PC-9 (cell line): Measurements from ENCODE around the gene CHI3L1. TPM values are rescaled to one million over a fixed set of nuclear protein-coding genes. Genes with fewer than 3 reads are reported as not detected.

Source experiments
- BruUV-seq: library from RNA; stranded (reverse); fragments of 400-500 nt; replicated peaks from 2 replicates; lab custom pipeline; 2021; lab: Mats Ljungman, UMichigan
- CTCF ChIA-PET: fragments of 300-600 bp; sonication (Branson Sonifier 250); formaldehyde crosslinking; loops from one replicate; lab custom pipeline; 2022; ENCODE audit warnings: antibody characterized with exemption; lab: Charles Lee
- POLR2A ChIA-PET: fragments of 300-600 bp; sonication (Branson Sonifier 250); formaldehyde crosslinking; loops from one replicate; lab custom pipeline; 2022; ENCODE audit warnings: antibody characterized with exemption; ENCODE audit not compliant: unreplicated experiment; lab: Charles Lee
- DNase-seq, 2 experiments: peaks; one replicate each; pipeline versions ENCODE4 v3.0.0 to v3.0.0-alpha.2; 2015 to 2022; ENCODE audit warnings: mixed read lengths in 1 of 2
- H2AFZ ChIP-seq: fragments of 200-600 bp; sonication (generic); 2 replicates; pipeline ENCODE4 v1.8.1; 2017; ENCODE audit warnings: antibody characterized with exemption
- H3F3A ChIP-seq: fragments of 200-600 bp; sonication (generic); 2 replicates; pipeline ENCODE4 v1.8.1; 2017; ENCODE audit warnings: antibody characterized with exemption, mild to moderate bottlenecking, low read depth; ENCODE audit not compliant: insufficient read depth
- H3K27ac ChIP-seq: fragments of 200-600 bp; sonication (generic); 2 replicates; pipeline ENCODE4 v1.6.1; 2016; ENCODE audit warnings: mixed run types
- H3K27me3 ChIP-seq: fragments of 200-600 bp; sonication (generic); 2 replicates; pipeline ENCODE4 v1.6.1; 2016; ENCODE audit warnings: low read depth, mixed run types; ENCODE audit not compliant: insufficient read depth
- H3K36me3 ChIP-seq: fragments of 200-600 bp; sonication (generic); 2 replicates; pipeline ENCODE4 v1.6.1; 2016; ENCODE audit warnings: low read depth, mixed run types
- H3K4me1 ChIP-seq: fragments of 200-600 bp; sonication (generic); replicated peaks from 2 replicates; pipeline ENCODE4 v1.6.1; 2016; ENCODE audit warnings: mixed run types; ENCODE audit not compliant: insufficient read depth
- H3K4me2 ChIP-seq: fragments of 200-600 bp; sonication (generic); 2 replicates; pipeline ENCODE4 v1.6.1; 2017; ENCODE audit warnings: mixed run types
- H3K4me3 ChIP-seq: fragments of 200-600 bp; sonication (generic); 2 replicates; pipeline ENCODE4 v1.6.1; 2016; ENCODE audit warnings: mixed run types
- H3K79me2 ChIP-seq: fragments of 200-600 bp; sonication (generic); 2 replicates; pipeline ENCODE4 v1.6.1; 2017; ENCODE audit warnings: low read depth, mixed run types
- H3K9me2 ChIP-seq: fragments of 200-600 bp; sonication (generic); 2 replicates; pipeline ENCODE4 v1.8.1; 2017; ENCODE audit warnings: mild to moderate bottlenecking; ENCODE audit not compliant: insufficient read depth
- H3K9me3 ChIP-seq: fragments of 200-600 bp; sonication (generic); 2 replicates; pipeline ENCODE4 v1.8.1; 2016; ENCODE audit warnings: low read depth; ENCODE audit not compliant: insufficient read depth
- H4K20me1 ChIP-seq: fragments of 200-600 bp; sonication (generic); 2 replicates; pipeline ENCODE4 v1.8.1; 2017; ENCODE audit not compliant: insufficient read depth
- EZH2 ChIP-seq: fragments of 200-600 bp; sonication (generic); IDR thresholded peaks from 2 replicates; pipeline ENCODE4 v1.8.0; 2017; ENCODE audit warnings: antibody characterized with exemption, low read depth
- intact Hi-C: fragments of 100-400 bp; cut with micrococcal nuclease; formaldehyde crosslinking; loops from one replicate; pipeline ENCODE4 v1.10.0; 2022; ENCODE audit not compliant: unreplicated experiment
- total RNA-seq: library from RNA; stranded (reverse); gene quantifications from 2 replicates; pipeline ENCODE4 v1.2.3, GENCODE V29; 2021
- TF ChIP-seq, protein P1 (sequence below): fragments of 200-600 bp; sonication (generic); conservative IDR thresholded peaks from 2 replicates; pipeline ENCODE4 v1.6.1; 2017; ENCODE audit warnings: mixed run types, antibody characterized with exemption, mild to moderate bottlenecking, moderate library complexity

CHI3L1 gene
- total RNA-seq, 1 experiment from 2014 or later, result not detected

DNA sequence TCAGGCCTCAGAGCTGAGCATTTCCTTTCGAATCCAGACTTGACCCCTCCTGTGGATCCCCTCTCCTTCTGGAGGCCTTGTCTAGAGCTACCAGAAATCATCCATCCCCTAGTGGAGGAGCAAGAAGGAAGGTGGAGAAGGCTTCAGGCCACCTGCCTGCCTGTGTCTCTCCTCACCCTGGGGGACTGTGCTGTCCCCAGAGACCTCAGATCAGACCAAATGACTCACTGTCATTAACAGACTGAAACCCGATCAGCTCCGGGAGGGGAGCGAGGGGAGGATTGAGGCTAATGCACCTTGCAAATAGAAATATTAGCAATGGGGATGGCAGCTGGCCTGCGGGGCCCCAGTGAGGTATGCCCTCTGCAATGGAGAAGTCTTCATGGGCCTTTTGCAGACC is 12.9 kb downstream of the CHI3L1 start:
- TF ChIP-seq EZH2, result no peak
- TF ChIP-seq, protein P1, sequence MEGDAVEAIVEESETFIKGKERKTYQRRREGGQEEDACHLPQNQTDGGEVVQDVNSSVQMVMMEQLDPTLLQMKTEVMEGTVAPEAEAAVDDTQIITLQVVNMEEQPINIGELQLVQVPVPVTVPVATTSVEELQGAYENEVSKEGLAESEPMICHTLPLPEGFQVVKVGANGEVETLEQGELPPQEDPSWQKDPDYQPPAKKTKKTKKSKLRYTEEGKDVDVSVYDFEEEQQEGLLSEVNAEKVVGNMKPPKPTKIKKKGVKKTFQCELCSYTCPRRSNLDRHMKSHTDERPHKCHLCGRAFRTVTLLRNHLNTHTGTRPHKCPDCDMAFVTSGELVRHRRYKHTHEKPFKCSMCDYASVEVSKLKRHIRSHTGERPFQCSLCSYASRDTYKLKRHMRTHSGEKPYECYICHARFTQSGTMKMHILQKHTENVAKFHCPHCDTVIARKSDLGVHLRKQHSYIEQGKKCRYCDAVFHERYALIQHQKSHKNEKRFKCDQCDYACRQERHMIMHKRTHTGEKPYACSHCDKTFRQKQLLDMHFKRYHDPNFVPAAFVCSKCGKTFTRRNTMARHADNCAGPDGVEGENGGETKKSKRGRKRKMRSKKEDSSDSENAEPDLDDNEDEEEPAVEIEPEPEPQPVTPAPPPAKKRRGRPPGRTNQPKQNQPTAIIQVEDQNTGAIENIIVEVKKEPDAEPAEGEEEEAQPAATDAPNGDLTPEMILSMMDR, result no peak
- Histone ChIP-seq H3F3A (peaks cover 10% of the 10 kb centered on the region; the same call in 1 of the 2 replicates), H3K79me2 (no peaks in the 10 kb centered on the region), H3K9me2 (no peaks in the 10 kb centered on the region), H3K27ac (no peak overlapping the region), H2AFZ (no peak overlapping the region), H3K4me1 (peaks cover 42% of the 10 kb centered on the region), H3K4me3 (no peak overlapping the region), H3K9me3 (no peaks in the 10 kb centered on the region), H3K27me3 (no peaks in the 10 kb centered on the region), H4K20me1 (no peaks in the 10 kb centered on the region), H3K4me2 (peak overlapping the region; percentile 37), H3K36me3 (no peaks in the 10 kb centered on the region)
- DNase-seq, result peak in 1 of 2 experiments; percentile 53
- BruUV-seq, result no TSS peak
- intact Hi-C loops, result loop anchor here (2.0 kb wide), 2 partner anchors 43 to 45 kb away; no protein-coding TSS in a partner anchor
- CTCF ChIA-PET, result interaction anchor here (1.0 to 2.6 kb wide), 4 partner anchors 21 to 134 kb away, joined by 3 to 20 read pairs (median 4); no protein-coding TSS in a partner anchor
- POLR2A ChIA-PET, result no interaction called here

DNA sequence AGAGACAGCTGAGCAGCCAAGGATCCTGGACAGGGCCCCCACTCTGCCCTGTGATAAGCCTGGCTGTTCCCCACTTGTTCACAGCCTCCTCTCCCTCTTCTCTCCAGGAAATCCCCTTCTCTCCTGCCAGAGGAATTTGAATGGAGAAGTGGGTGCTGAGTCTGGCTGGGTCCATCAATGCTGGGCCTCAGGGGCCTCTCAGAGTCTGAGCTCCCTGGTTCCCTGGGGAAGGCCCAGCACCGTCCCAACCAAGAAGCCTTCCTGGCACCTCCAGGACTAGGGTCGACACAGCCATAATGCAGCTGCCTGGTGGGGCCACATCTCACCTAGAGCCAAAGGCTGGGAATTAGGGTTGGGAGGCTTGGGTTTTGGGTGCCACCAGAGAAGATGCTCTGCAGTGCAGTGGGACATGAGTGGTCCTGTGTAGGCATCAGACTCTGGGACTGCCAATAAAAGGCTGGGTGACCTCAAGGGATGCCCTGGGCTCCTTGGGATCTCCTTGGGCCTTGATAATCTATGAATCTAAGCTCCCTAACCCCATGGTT is 13.4 kb downstream of the CHI3L1 start:
- peaks cover 7% of the 10 kb centered on the region; the same call in 1 of the 2 replicates for H3F3A ChIP-seq
- ChIA-PET POLR2A (no interaction called here), CTCF (interaction anchor here (1.0 to 2.6 kb wide), 5 partner anchors 21 to 134 kb away, joined by 3 to 20 read pairs (median 4); partner anchors contain the start of gene ADORA1)
- peaks cover 39% of the 10 kb centered on the region for H3K4me1 ChIP-seq
- no TSS peak for BruUV-seq
- no peak for TF ChIP-seq EZH2
- TF ChIP-seq, protein P1, result no peak
- no peak overlapping the region for H2AFZ ChIP-seq
- no peaks in the 10 kb centered on the region for H3K36me3 ChIP-seq
- H3K4me3 ChIP-seq, result no peak overlapping the region
- no peak for DNase-seq
- no peaks in the 10 kb centered on the region for H3K9me3 ChIP-seq
- intact Hi-C loops, result loop anchor here (2.0 kb wide), 2 partner anchors 44 kb away; no protein-coding TSS in a partner anchor
- peak overlapping the region; percentile 37 for H3K4me2 ChIP-seq
- H3K27me3 ChIP-seq, result no peaks in the 10 kb centered on the region
- no peaks in the 10 kb centered on the region for H3K9me2 ChIP-seq
- no peaks in the 10 kb centered on the region for H3K79me2 ChIP-seq
- no peak overlapping the region for H3K27ac ChIP-seq
- no peaks in the 10 kb centered on the region for H4K20me1 ChIP-seq

DNA sequence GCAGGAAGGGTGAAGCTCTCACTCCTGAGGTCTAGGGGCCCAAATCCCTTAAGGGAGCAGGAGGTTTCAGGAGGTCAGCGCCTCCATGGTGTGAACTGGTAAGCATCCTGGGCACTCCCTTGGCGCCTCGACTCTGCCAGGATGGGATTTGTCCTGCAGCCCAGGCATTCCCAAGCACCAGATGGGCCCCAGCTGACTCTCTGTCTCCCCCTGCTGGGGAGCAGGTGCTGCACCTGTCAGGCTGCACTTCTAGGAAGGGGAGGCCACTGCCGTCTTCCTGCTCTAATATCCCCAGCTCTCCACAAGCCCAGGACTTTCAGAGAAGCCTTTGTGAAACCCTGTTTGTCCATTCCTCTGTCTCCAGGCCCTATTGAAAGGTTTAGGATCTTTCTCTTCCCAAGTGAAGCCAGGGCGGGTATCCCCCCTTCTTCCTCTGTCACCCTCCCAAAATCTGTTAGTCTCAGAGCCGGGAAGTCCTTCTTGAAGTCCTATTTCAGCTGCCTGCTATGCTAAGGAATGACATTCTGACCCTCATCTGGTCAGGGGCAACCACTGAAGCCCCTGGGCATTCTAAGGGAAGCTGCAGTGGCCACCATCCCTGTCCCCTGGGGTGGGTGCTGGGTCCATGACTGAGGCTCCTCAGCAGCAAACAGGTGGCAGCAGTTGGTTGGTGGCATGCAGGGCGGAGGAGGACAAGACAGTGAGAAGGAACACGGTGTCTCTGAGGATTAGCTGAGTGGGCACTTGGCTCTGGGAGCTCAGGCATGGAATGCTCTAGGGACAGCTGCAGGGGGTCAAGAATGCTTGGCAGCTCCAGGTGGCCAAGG is 14.1 kb downstream of the CHI3L1 start:
- no TSS peak for BruUV-seq
- Histone ChIP-seq H3F3A (0 out of 2 replicates have a peak, but pooled peaks cover under 1% of the 10 kb centered on the region), H3K9me2 (no peaks in the 10 kb centered on the region), H3K27ac (no peak overlapping the region), H3K79me2 (no peaks in the 10 kb centered on the region), H3K9me3 (no peaks in the 10 kb centered on the region), H3K36me3 (no peaks in the 10 kb centered on the region), H3K4me2 (no peak overlapping the region), H3K27me3 (no peaks in the 10 kb centered on the region), H4K20me1 (no peaks in the 10 kb centered on the region), H3K4me1 (peaks cover 32% of the 10 kb centered on the region), H2AFZ (no peak overlapping the region), H3K4me3 (no peak overlapping the region)
- DNase-seq, result peak; percentile 46 to 74
- ChIA-PET CTCF (interaction anchor here (0.7 to 2.6 kb wide), 8 partner anchors 20 to 133 kb away, joined by 3 to 20 read pairs (median 4); partner anchors contain the start of gene ADORA1), POLR2A (no interaction called here)
- intact Hi-C loops, result loop anchor here (1.0 to 2.0 kb wide), 4 partner anchors 44 to 133 kb away; no protein-coding TSS in a partner anchor
- TF ChIP-seq EZH2, result no peak
- TF ChIP-seq, protein P1, result peak; percentile 91
